Kidney (tissue), 14 donors: ENCODE results near the gene AOPEP. TPM values are rescaled to one million over a fixed set of nuclear protein-coding genes. Genes with fewer than 3 reads are reported as not detected.

Experiments used
- DNase-seq, 5 donors: peaks; one replicate each; pipeline ENCODE4 v3.0.0-alpha.2; 2013 to 2020
- FAIRE-seq: peaks from 2 replicates; lab custom pipeline; 2012; peaks lifted over from hg19 to GRCh38; lab: Jason Lieb, UNC
- H3K27ac ChIP-seq, 2 donors: one replicate each; pipeline ENCODE4 v1.7.0; 2013; ENCODE audit warnings: low read depth in 2 of 2, low read length in 2 of 2, inconsistent platforms in 1 of 2
- H3K27me3 ChIP-seq: one replicate; pipeline ENCODE4 v1.7.1; 2013; ENCODE audit warnings: low read length, inconsistent platforms; ENCODE audit not compliant: control insufficient read depth, insufficient read depth
- H3K36me3 ChIP-seq, 3 donors: one replicate each; pipeline versions ENCODE4 v1.7.0 to v1.7.1; 2013; ENCODE audit warnings: low read length in 3 of 3, control low read depth in 1 of 3, inconsistent platforms in 1 of 3; ENCODE audit not compliant: insufficient read depth in 3 of 3, control insufficient read depth in 2 of 3
- H3K4me1 ChIP-seq, 3 donors: one replicate each; pipeline versions ENCODE4 v1.7.0 to v1.7.1; 2013; ENCODE audit warnings: low read length in 3 of 3, inconsistent platforms in 1 of 3, low read depth in 1 of 3; ENCODE audit not compliant: control insufficient read depth in 2 of 3, insufficient read depth in 2 of 3
- H3K4me3 ChIP-seq, 3 donors: one replicate each; pipeline versions ENCODE4 v1.7.0 to v1.8.1; 2013; ENCODE audit warnings: low read length in 3 of 3, control low read depth in 1 of 3, inconsistent platforms in 1 of 3
- H3K9ac ChIP-seq, 3 donors: one replicate each; pipeline versions ENCODE4 v1.7.0 to v1.7.1; 2013; ENCODE audit warnings: low read length in 3 of 3, control low read depth in 1 of 3, inconsistent platforms in 1 of 3
- H3K9me3 ChIP-seq, 3 donors: one replicate each; pipeline versions ENCODE4 v1.7.0 to v1.7.1; 2013; ENCODE audit warnings: low read length in 3 of 3, control low read depth in 1 of 3, inconsistent platforms in 1 of 3; ENCODE audit not compliant: control insufficient read depth in 2 of 3, insufficient read depth in 1 of 3
- intact Hi-C: fragments of 100-400 bp; cut with DNase I; formaldehyde crosslinking; loops from one replicate; pipeline ENCODE4 v1.11.1; 2022
- polyA plus RNA-seq: library from polyadenylated mRNA; stranded (reverse); fragments of 350-450 nt; fragmentation: Illumina TruSeq; extraction: RNeasy Lipid Tissue Mini Kit (QIAGEN cat#74804); gene quantifications from one replicate; pipeline ENCODE4 v1.2.3, GENCODE V29; 2014; ENCODE audit warnings: low read depth, low replicate concordance; ENCODE audit not compliant: insufficient read depth
- total RNA-seq: library from RNA; stranded (reverse); fragmentation: NEBNext Ultra II Directional; extraction: Animal tissue kit (Norgen Biotek cat#: 25700); gene quantifications from one replicate; pipeline ENCODE4 v1.2.1, GENCODE V29; 2021
- TF ChIP-seq, protein P1 (sequence below): IDR thresholded peaks from 3 replicates; pipeline ENCODE4 v1.5.1; 2012; ENCODE audit warnings: mild to moderate bottlenecking, moderate library complexity, borderline replicate concordance; ENCODE audit not compliant: insufficient read depth; ENCODE audit errors: extremely low read depth
- donor health status: control.
- donor health status: control.
- donor health status: control.
- donor health status: control.
- donor health status: control.
- donor health status: DM: yes; HTN: yes; CAD: no.
- donor health status: Normal renal cell carcinoma (clear cell type).

The AOPEP gene
- total and polyA plus RNA-seq, 2 donors from 2014 or later: 52.2 to 119 TPM

DNA sequence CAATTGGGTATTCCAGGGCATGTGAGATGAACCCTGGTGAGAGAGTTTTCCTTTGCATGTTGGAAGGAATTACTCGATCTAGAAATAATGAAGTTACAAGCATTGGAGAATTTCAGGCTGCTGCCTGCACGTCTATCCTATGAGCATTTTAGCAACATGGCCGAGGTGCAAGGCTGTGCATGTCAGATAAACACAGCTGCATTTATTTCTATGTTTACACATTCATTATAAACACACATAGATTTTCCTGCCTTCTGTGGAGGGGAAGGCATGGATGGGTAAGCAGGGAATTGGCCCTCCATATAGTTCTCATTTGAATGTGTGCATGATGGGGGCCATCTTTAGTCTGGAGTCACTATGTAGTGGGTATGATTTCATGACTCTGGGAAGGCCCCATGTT lies 42.3 kb downstream of the AOPEP start:
- TF ChIP-seq, protein P1, sequence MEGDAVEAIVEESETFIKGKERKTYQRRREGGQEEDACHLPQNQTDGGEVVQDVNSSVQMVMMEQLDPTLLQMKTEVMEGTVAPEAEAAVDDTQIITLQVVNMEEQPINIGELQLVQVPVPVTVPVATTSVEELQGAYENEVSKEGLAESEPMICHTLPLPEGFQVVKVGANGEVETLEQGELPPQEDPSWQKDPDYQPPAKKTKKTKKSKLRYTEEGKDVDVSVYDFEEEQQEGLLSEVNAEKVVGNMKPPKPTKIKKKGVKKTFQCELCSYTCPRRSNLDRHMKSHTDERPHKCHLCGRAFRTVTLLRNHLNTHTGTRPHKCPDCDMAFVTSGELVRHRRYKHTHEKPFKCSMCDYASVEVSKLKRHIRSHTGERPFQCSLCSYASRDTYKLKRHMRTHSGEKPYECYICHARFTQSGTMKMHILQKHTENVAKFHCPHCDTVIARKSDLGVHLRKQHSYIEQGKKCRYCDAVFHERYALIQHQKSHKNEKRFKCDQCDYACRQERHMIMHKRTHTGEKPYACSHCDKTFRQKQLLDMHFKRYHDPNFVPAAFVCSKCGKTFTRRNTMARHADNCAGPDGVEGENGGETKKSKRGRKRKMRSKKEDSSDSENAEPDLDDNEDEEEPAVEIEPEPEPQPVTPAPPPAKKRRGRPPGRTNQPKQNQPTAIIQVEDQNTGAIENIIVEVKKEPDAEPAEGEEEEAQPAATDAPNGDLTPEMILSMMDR: no peak
- no peaks in the 10 kb centered on the region for H3K4me1 ChIP-seq
- no peak for FAIRE-seq
- H3K4me3 ChIP-seq: no peak overlapping the region
- no peak for DNase-seq
- intact Hi-C loops: no loop called here
- H3K36me3 ChIP-seq: peaks cover 0 to 2% (median 0%) of the 10 kb centered on the region in 3 donors
- H3K9me3 ChIP-seq: no peaks in the 10 kb centered on the region
- H3K9ac ChIP-seq: no peak overlapping the region
- no peak overlapping the region for H3K27ac ChIP-seq
- H3K27me3 ChIP-seq: no peaks in the 10 kb centered on the region

DNA sequence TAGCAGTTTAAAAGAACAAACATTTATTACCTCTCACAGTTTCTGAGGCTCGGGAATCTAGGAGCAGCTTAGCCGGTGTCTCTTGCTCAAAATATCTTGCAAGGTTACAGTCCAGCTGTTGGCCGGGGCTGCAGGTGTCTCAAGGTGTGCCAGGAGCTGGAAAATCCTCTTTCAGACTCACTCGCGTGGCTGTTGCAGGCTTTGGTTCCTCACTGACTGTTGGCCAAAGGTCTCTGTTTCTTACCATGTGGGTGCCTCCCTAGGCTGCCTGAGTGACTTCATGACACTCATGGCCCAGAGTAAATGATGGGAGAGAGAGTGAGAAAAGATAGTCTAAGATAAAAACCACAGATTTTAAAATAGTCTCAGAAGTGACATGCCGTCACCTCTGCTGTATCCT lies 43.8 kb downstream of the AOPEP start:
- intact Hi-C loops: no loop called here
- Histone ChIP-seq H3K9ac (no peak overlapping the region), H3K4me1 (no peaks in the 10 kb centered on the region), H3K27ac (no peak overlapping the region), H3K9me3 (no peaks in the 10 kb centered on the region), H3K4me3 (no peak overlapping the region), H3K36me3 (peaks cover 0 to 2% (median 0%) of the 10 kb centered on the region in 3 donors), H3K27me3 (no peaks in the 10 kb centered on the region)
- no peak for DNase-seq
- TF ChIP-seq, protein P1: no peak
- FAIRE-seq: no peak

DNA sequence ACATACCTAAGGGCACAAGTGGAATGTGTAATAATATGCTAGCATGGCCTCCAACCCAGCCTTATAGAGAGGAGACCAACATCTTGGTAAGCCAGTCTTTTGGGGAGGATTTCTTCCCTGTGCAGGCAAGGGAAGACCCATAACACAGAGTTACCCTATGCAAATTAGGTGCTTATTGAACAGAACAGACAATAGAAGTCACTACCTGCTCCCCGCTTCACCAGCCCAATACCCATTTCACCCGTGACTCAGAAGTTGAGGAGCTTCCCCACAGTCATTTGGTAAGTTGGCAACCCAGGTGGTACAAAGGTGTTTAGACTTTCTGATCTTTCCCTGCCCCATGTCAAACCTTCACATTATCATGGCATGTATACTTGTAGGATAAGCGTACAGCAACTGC lies 44.6 kb downstream of the AOPEP start:
- TF ChIP-seq, protein P1: no peak
- no peak for DNase-seq
- Histone ChIP-seq H3K9me3 (no peaks in the 10 kb centered on the region), H3K27ac (no peak overlapping the region), H3K36me3 (peaks cover 0 to 2% (median 0%) of the 10 kb centered on the region in 3 donors), H3K4me1 (no peaks in the 10 kb centered on the region), H3K27me3 (no peaks in the 10 kb centered on the region), H3K4me3 (no peak overlapping the region), H3K9ac (no peak overlapping the region)
- no peak for FAIRE-seq
- intact Hi-C loops: no loop called here

DNA sequence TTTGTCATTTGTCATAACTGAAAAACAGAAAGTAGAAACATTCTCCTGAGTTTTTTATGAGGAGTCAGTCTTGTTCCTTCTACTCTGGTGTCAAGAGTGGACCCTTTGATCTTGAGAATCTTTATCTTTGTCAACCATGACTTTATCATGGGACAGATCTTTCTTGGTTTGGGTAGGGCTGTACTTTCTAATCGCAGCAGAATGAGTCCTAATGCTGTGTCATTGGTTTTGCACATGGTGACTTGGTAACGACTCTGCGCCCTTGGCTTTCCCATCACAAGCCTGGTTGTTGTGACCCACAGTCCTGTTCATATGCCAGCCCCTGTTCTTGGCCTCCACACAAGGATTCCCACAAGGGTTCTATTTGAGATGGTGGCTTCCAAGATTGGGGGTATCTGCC lies 45.6 kb downstream of the AOPEP start:
- H3K9ac ChIP-seq: no peak overlapping the region
- H3K27ac ChIP-seq: no peak overlapping the region
- FAIRE-seq (no peak), DNase-seq (no peak)
- no peaks in the 10 kb centered on the region for H3K4me1 ChIP-seq
- intact Hi-C loops: no loop called here
- peaks cover 0 to 2% (median 0%) of the 10 kb centered on the region in 3 donors for H3K36me3 ChIP-seq
- no peak overlapping the region for H3K4me3 ChIP-seq
- H3K27me3 ChIP-seq: no peaks in the 10 kb centered on the region
- no peaks in the 10 kb centered on the region for H3K9me3 ChIP-seq
- TF ChIP-seq, protein P1: no peak
